ENCODE measurements around the gene TMEM151A.
A peak's percentile ranks its signal among the peaks of the same experiment; 100 is the strongest.
"Not testable (repeated sequence)": the region's sequence is repeated elsewhere in the genome, so short reads cannot be mapped to it uniquely, and the experiment has no call there.

Gene TMEM151A

DNA sequence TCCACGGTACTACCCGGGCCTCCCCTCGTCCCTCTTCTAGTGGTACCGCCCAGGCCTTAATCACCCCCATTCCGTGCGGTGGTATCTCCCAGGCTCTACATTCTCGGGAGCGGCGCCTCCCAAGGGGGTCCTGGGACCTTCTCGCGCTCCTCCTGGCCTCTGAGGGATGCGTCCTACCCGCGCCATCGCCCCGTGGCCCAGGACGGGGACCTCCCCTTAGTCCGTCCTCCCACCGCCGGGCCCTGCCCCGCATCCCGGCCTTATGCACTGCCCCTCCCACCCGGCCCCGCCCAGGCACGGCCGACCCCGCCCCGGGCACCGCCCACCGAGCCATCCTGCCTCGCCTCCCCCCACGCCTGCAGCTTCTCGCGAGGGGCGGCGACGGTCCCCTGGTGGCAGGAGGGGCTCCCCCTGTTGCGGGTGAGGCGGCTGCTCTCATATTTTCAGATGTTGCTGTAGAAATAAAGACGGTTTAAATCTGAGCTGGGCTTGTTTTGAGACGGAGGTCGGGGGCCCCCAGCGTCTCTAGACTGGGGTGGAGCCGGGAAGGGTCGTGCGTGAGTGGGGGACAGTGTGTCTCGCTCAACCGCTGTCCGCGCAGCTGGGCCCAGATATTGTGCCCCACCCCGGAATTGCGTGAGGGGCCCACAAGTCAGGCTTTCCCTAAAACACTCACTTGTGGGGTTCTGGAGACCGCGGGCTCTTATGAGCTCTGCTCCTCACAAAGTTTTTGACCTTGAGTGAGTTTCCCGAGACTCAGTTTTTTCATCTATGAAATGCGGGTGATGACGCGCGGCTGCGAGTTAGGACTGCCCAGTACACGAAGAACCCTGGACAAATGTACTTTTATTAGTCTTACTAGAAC lies 24.1 kb upstream of the TMEM151A start:
- peak; percentile 86 for DNase-seq (ENCODE audit: low spot score)

- DNase-seq (ENCODE audit: low spot score) = peak; percentile 99
These were observed 23.3 kb upstream of the TMEM151A start, which contains the start of gene RAB1B for GRCh38 chr11:66268244-66268951. Gene RAB1B (plus strand): TSS chr11:66268639. CDS start chr11:66268680, 41 bp downstream.

DNA sequence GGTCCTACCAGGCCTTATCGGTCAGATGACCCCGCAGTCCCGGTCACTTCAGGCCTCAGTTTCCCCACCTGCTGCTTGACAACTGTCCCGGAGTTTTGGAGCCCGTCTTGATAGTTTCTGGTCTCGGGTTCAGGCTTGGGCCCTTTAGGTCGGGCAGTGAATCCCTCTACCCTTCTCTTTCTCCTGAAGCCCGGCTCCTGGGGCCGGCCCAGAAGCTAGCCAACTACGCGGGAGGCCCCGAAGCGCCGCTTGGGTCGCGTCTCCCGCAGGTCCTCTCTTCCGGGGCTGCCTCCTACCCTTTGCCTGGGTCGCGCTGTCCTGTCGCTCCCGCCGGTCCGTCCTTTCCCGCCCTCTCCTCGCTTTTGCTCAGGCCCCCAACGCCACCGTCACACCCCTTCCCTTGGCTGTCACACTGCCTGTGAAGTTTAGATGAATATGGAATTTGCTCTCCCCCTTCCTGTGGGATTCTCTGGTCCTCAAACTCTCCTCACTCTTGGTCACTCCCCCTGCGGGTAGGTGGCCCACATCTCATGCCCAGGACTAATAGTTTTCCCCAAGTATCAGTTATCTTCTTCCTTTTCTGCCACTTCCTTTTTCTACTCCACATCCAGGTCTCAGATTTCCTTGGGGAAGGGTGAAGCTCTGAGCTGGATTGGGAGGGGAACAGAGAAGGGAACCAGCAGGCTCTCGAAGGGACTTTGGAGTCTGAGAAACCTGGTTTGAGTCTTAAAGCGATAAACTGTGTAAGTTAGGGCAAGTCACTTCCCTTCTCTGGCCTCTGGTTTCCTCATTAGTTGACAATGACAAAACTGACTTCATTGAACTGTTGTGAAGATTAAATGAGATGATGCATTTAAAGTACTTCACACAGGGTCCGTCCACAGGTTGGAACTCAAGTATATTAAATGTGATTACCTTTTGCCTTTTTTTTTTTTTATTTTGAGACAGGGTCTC lies 22.5 kb upstream of the TMEM151A start:
- DNase-seq (ENCODE audit: low spot score) = no peak

GRCh38 chr11:66271816-66272215 lies 19.9 kb upstream of the TMEM151A start:
- no peak for DNase-seq (ENCODE audit: low spot score)

DNA sequence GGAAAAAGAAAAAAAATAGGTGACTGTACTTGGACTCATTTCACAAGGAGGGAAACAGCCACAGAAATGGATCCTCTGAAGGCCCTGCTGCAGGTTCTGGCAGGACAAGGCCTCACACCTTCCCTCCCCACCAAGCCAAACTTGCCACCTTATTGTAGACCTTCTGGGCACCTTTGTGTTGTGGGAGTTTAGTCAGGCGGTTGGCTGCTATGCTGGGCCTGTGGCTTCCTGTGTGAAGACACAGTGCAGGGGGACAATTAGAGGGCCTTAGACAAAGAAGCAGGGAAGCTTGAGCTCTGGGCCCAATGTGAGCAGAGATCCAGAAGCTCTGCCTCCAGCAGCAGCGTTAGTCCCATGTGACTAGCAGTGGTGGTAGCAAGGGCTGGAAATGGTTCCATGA lies 19.1 kb upstream of the TMEM151A start:
- DNase-seq (ENCODE audit: low spot score) = no peak

DNA sequence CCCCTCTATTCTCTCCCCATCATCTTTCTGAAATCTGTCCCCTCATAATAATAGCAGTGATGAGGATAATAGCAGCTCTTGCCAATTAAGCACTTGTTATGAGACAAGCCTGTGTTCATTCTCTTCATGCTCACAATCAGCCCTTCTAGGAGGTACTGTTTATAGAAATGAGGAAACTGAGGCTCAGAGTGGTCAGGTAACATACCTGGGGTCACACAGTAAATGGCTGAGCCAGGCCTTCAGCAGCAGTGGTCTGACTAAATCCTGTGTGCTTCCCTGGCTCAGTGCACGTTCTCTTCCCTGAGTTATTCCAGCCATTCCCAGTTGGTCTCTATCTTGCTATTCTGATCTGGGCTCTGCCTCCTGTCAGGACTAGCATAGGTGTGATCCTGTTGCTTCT lies 17.5 kb upstream of the TMEM151A start:
- DNase-seq (ENCODE audit: low spot score) = no peak

DNA sequence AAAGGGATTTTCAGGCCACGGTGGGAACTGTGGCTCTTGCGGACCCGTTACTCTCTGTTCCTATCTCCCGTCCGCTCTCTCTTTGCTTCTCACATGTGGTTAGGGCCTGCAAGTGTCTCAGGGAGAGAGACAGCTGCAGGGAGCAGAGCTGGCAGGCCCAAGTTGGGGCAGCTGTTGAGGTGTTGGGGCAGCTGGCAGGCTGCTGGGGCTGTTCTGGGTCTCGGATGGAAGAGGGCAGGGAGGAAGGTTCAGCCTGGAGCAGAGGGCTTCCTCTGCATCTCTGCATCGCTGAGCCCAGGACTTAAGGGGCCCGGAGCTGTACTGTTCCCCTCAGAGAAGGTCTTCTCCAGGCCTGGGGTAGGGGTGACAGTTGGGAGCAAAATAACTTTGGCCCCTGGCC lies 16.3 kb upstream of the TMEM151A start:
- DNase-seq (ENCODE audit: low spot score) = no peak

GRCh38 chr11:66275984-66276612 lies 15.6 kb upstream of the TMEM151A start:
- no peak for DNase-seq (ENCODE audit: low spot score)

- not testable (repeated sequence) for DNase-seq (ENCODE audit: low spot score)
These were observed 15.1 kb upstream of the TMEM151A start for GRCh38 chr11:66276619-66277018.

DNA sequence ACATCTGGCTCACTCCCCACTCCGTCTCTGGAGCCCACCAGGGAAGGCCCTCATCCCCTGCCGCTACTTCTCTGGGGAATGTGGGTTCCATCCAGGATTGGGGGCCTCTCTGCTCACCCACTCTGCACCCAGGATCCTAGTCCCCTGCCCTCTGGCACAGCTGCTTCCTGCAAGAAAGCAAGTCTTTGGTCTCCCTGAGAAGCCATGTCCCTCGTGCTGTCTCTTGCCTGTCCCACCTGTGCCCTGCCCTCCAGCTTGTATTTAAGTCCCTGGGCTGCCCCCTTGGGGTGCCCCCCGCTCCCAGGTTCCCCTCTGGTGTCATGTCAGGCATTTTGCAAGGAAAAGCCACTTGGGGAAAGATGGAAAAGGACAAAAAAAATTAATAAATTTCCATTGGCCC lies 14.6 kb upstream of the TMEM151A start:
- not testable (repeated sequence) for DNase-seq (ENCODE audit: low spot score)

GRCh38 chr11:66277471-66278362 lies 14.0 kb upstream of the TMEM151A start, which contains the start of gene CNIH2:
Gene CNIH2 (plus strand): TSS chr11:66278175. CDS start chr11:66278457, 282 bp downstream.
- no peak for DNase-seq (ENCODE audit: low spot score)

DNA sequence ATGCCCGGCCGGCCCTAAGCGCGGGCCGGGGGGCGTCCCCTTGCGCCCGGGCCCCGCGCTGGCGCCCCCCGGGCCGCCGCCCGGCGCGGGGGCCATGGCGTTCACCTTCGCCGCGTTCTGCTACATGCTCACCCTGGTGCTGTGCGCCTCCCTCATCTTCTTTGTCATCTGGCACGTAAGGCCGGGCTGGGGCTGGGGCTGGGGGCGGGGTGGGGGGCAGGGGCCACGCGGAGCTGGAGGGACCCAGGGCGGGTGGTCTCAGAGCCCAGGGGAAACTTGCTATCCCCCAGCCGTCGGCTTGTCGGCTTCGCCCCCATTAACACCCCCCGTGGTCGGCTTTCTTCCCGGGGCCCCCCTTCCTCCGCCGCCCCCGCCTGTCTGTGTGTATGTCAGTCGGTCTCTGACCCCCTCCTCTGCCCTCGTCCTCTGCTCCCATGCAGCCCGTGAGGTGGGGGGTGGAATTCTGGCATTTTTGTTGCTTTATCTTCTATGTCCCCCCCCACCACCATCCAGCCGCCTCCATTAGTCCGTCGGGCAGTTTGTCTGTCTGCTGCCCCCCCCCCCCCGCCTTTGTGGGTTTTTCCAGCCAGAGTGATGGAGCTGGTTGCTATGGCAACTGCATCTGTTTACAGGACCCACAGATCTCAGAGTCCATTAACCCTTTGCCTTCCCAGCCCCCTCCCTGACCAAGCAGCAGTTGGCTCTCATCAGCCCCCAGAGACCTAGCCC lies 13.2 kb upstream of the TMEM151A start:
- DNase-seq (ENCODE audit: low spot score) = no peak

DNA sequence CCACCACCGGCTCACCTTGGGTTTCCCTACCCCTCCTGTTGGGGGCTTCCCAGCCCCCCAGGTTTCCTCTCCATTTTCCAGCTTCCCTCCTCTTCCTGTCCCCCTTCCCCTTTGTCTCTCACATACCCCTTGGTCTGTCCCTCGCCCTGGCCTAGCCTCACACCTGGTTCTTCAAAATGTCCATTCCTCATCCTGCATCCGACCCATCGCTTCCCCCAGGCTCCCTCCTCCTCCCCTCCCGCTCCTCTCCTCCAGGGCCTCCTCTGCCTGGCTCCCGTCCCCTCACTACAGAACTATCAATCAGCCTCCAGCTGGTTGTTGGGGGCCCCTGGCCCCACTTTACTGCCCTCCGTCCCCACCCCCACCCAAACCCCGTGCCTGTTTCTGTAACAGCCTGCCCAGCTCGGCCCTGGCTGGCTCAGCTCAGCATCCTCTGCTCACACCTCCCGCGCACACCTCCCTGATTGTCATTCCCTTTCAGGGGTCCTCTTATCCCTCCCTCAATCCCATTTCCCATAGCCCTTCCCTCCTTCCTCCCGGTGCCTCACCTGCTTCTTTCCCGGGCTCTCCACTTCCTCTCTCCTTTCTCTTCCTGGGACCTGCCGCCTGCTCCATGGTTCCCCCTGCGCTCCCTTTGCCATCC lies 12.5 kb upstream of the TMEM151A start:
- no peak for DNase-seq (ENCODE audit: low spot score)

DNA sequence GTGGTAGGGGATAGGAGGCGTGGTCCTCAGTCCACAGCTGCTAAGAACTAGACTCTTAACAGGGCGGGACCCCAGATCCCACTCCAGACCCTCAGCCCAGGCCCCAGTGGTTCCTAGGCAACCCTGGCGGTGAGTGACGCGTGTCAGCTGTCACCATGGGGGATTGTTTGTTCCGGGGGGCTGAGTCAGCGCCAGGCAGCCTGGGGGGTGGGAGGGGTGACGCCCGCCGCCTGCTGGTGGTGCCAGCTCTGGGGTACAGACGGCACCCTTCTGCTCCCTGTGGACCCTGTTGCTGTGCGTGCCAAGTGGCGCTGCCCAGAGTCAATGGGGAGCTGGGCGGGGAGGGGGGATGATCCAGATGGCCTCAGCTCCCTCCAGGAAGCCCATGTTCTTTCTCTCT lies 11.3 kb upstream of the TMEM151A start:
- DNase-seq (ENCODE audit: low spot score) = no peak

GRCh38 chr11:66281001-66281400 lies 10.7 kb upstream of the TMEM151A start:
- DNase-seq (ENCODE audit: low spot score) = no peak

DNA sequence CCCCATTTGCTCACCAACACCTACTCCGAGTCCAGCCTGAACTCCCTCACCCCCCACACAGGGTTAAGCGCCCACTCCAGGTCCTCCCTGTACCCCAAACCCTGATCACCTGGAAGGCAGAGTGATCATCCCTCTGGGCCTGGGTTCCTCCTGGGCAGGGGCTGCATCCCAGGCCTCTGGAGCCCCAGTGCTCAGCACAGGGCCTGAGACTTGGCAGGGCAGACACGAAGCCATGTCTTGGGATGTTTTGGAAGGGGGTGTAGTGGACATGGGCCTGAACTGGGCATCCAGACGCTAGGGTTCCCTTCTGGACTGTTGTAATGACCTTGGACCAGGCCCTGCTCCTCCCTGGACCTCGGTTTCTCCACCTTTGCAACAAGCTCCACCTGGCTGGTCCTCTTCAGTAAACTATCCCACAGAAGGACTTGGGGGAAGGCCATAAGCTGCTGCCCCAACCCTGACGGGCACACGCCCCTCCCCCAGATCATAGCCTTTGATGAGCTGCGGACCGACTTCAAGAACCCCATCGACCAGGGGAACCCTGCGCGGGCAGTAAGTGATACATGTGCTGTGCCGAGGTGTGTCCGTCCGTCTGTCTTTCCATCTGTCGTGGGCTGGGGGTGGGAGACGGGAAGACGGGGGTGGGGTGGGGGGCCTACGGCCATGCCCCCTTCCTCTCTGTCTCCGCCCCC lies 9.8 kb upstream of the TMEM151A start:
- no peak for DNase-seq (ENCODE audit: low spot score)

- DNase-seq (ENCODE audit: low spot score) = peak; percentile 96
These were observed 8.9 kb upstream of the TMEM151A start for GRCh38 chr11:66282468-66283455.
